Activated CD8-positive, alpha-beta memory T cell treated with anti-CD3 and anti-CD28 coated beads for 48 hours (primary cell): Measurements from ENCODE around the gene DOCK8.
"Not testable (repeated sequence)": the region's sequence is repeated elsewhere in the genome, so short reads cannot be mapped to it uniquely, and the experiment has no call there.

Experiments
- DNase-seq, 3 experiments: peaks; one replicate each; pipeline ENCODE4 v3.0.0-alpha.2; 2020; ENCODE audit warnings: low read depth in 2 of 3, low spot score in 2 of 3

Gene DOCK8

DNA sequence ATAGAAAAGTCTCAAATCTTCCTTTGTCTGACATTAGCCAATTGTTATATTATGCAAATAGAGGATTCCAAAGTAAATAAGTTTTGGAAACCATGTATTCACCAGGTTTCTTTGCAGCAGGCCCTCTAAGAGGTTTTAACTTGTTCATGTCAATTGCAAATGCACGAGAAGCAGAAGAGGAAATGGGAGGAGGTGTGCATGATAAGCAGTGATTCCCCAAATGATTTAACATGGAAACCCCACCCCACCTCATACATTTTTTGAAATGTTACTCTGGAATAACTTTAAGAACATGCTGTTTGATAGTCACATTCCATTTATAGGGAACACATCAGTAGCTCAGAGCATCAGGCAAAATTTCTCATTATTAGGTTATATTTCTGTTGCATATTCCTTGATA, 190.7 kb downstream of the DOCK8 start:
- no peak for DNase-seq

DNA sequence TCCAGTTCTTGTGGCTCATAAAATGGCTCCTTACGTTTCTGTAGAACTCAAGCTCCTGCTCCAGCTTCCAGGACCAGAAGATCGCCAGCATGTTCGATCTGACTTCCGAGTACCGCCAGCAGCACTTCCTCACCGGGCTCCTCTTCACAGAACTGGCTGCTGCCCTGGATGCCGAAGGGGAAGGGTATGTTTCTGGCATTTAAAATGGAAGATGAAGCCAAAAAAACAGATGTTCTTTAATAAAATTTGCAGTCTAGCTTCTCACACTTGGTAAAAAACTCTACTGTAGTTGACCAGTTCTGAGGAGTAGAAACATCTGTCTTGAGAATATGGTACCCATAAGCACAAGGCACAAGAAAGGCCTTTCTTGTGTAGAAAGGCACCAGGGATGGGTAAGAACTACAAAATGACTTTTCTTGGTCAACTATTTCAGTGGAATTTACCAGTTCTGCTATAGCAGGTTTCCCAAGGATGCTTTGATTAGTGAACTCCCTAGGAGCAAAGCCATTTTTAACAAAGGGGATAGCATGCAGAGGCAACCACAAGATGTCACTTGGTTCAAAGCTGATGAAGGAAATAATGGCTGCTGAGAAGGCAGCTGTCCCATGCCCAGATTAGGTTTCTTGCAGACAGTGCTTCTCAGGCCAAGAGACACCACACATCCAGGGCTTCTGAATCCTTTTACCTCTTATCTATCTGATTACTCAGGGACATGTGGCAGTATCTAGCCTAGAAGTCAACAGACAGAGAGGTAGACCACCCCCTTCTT, 192.4 kb downstream of the DOCK8 start:
- no peak for DNase-seq

DNA sequence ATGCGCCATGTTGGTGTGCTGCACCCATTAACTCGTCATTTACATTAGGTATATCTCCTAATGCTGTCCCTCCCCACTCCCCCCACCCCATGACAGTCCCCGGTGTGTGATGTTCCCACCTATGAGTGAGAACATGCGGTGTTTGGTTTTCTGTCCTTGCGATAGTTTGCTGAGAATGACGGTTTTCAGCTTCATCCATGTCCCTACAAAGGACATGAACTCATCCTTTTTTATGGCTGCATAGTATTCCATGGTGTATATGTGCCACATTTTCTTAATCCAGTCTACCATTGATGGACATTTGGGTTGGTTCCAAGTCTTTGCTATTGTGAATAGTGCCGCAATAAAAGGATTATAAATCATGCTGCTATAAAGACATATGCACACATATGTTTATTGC, 195.0 kb downstream of the DOCK8 start:
- not testable (repeated sequence) for DNase-seq

DNA sequence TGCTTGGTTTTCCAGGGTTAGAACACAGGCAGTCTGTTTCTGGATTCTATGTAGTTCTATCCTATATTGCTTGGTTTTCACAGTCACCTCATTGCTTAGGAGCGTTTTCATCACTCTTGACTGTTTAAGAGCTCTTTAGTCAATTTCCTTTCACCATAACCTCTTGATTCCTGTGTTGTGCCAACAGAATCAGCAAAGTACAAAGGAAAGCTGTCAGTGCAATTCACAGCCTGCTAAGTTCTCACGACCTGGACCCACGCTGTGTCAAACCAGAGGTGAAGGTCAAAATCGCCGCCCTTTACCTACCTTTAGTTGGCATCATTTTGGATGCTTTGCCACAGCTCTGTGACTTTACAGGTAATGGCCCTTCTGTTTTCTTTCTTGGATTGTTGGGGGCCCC, 199.9 kb downstream of the DOCK8 start:
- no peak for DNase-seq

DNA sequence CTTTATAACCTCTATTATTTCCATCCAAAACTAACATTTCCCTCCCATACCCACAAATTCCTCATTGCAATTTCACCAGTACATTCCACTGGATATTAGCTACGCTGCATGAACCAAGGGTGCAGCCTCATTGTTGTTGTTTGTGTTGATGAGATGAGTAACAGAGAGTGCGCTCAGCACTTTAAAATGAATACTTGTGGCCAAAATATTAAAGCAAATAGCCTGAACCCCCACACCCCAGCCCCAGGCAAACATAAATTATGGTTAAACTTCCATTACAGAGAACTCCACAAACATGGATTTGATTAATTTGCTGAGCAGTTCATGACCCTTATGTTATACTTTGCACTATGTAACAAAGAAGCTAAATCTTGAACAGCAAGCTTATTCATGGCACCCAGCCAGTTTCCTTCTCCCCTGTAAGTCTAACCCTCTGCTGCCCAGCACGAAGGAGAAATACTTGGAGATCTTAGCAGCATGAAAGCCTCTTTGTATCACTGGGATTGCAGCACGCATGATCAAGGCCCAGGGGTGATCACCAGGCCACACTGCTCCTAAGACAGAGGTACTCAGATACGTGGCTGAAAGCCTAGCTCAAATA, 205.0 kb downstream of the DOCK8 start:
- DNase-seq, result no peak

DNA sequence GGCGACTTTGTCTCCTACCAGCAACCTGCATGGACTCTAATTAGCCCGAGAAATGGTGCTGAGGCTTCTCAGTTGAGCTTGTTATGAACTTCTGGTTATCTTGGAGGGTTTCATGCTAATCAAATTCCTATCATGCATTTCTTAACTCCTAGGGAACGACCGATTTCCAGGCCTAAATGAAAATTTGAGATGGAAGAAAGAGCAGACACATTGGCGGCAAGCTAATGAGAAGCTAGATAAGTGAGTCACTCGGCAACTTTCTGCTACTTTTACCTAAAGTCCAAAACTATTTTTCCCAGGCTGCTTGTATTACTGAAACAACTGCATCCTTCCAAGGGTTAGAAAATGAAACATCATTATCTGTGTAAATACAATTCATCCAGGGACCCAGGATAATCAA, 207.2 kb downstream of the DOCK8 start:
- no peak for DNase-seq

DNA sequence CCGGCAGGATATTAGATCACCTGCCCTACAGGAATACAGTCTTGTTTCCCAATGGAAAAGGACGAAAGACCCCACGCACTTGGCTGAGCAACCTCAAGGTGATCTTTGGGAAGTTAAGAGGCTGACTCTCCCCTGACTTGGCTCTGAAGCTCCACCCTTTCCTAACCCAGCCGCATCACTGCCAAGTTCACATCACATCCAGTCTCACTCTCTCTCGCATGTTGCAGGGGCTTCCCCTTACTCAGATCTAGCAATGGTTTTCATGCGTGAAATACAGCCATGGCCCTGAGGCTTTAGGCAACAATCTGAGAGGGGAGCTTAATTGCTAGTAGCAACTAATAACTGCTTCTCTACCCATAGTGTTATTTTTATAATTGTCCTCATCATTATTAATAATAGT, 211.6 kb downstream of the DOCK8 start:
- DNase-seq, result no peak

DNA sequence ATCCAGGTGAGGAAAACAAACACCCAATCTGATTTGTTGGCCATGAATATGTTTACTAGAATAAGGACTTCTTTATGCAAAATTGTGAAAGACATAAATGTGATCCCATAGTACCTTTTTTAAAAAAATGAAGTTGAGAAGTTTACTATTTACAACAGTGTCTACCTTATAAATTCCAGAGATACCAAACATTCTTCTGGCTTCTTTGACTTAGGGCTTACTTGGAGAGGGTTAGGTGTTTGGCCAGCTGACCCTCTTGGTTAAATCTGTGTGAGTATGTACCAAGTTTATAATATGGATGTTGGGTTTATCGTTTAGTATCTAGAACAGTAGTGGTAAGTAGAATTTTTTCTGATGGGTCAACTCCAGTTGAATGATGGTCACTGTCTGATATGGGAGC, 212.3 kb downstream of the DOCK8 start:
- DNase-seq, result no peak

DNA sequence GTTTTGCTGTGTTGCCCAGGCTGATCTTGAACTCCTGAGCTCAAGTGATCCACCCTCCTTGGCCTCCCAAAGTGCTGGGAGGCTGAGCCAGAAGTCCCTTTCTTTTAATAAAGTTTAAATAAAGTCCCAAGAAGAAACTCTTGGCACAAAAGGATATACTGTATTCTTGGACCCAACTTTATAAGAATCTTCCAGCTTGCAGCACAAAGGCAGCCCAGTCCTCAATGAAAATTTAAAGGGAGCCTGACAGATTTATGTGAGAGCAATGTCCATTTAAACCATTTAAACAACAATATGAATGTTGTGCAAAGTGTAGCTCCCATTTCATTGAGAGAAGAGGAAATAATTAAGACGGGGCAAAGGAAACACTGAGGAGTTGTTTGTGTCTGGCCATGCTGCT, 217.0 kb downstream of the DOCK8 start:
- no peak for DNase-seq

DNA sequence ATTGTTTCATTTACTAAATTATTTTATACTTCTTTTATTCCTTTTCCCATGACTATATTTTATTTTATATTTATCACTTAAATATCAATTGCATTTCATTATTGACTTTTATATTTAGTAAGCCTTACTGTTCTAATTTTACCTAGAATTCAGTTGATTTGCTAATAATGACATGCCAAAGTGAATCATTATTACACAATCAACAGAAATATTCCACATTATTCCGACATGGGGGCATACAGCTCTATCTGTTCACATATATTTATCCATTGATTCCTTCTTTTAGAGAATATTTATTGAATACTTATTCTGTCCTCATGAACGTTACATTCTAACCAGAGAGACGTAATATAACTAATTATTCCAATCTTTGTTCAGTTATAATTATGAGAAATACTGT, 221.8 kb downstream of the DOCK8 start:
- DNase-seq, result no peak

DNA sequence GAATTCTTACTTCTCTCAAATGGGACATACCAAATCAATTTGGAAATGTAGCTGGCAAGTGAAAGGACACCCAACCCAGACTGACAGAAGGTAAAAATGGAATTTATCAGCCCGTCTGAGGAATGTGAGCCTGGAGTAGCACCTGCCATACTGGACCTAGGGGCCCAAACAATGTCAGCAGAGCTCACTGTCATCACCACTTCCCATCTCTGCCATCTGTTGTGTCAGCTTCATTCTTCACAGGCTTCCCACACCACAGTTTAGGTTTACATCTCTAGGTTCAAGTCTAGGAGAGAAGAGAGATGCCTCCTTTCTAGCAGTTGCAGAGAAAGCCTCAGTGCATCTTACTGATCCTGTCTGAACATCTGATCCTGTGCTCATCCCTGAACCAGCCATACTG, 222.4 kb downstream of the DOCK8 start:
- DNase-seq, result no peak

DNA sequence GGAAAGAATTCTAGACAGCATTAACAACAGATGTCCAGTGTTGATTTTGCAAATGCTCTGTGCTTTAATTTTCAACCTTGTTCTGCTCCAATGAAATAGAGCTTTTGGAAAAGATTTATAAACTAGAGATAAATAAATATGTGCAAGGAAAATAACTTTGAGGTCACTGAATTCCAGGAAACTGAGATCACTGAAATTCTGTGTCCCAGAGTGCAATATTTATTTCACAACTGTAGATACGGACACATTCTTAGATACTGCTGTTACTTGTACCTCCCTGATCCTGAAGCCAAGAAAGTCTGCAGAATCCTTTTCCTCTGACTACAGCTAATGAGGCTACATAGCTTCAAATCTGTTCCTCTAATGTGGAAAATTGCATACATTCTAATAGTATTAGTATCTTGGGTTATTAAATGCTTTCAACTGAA, 222.9 kb downstream of the DOCK8 start:
- DNase-seq, result no peak

DNA sequence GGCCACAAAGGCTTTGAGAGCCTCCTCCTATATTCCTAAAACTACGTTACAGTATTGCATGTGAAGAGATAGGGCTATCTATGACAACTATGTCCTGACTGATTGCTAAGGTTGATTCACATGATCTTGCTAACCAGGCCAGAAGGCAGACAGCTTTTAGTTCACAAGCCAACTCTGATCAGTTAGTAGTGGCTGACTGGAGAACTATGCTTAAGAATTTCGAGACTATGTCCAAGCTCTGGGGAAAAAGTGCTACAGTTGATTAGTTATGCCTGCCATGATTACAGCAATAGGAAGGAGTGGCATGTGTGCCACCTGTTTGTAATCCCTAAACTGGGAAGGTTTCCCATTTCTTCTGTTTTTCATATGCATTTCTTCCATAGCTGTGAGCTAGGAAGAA, 223.4 kb downstream of the DOCK8 start:
- no peak for DNase-seq

DNA sequence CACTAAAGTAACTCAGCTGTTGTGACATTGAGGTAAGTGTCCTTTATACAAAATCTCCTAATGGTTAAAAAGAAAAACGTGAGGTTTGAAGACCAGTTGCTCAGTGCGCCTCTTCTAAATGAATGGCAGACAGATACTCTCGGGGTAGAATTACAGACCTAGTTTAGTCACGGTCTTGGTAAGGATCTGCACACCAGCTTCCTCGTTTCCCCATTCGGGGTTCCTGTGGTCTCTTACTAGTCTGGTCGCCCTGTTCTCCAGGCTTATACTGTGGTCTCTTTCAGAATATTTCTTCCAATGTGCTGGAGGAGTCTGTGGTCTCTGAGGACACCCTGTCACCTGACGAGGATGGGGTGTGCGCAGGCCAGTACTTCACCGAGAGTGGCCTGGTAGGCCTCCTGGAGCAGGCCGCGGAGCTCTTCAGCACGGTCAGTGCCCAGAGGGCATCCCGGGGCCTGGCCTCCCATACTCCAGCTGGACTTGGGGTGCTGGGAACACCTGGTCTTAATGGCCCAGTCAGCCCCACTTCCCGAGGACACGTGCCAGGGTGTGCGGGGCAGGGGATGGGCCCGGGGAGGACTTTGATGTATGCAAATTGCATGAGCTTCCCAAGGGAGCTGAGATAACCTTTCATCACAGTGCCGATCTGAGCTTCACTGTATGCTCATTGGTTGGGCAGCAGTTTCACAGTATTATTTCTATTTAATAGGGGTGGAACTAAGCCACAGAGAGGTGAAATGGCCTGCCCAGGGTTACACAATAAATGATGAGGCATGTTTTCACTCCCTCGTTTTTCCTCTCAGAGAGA, 224.5 kb downstream of the DOCK8 start:
- no peak for DNase-seq

DNA sequence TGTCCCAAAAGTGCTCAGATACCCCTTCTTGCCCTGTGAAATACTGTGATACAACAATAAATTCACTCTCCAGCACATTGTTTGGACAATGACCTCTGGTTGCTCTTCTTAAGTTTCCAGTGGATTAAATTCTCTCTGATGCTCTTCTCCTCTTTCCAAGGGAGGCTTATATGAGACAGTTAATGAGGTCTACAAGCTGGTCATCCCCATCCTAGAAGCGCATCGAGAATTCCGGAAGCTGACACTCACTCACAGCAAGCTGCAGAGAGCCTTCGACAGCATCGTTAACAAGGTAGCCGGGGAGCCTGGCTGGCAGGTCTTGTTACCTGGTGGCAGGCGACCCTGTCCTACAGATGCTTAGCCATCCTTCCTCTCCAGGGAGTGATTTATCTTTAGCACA, 226.5 kb downstream of the DOCK8 start:
- DNase-seq, result no peak

DNA sequence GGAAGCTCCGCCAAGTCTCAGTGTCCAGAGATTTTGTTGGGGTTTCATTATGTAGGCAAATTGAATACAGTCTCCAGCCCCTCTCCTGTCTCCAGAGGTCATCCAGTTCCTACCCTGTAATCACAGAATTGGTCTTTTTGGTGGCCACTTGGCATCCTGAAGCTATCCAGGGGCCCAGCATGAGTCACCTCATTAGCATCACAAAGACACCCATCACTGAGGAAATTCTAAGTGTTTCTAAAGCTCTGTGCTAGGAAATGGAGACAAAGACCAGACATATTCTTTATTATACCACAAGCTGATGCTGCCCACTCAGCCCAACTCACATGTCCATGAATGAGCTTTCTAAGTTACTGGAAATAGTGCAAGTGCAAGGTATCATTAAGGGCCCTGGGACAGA, 229.9 kb downstream of the DOCK8 start:
- DNase-seq, result no peak

DNA sequence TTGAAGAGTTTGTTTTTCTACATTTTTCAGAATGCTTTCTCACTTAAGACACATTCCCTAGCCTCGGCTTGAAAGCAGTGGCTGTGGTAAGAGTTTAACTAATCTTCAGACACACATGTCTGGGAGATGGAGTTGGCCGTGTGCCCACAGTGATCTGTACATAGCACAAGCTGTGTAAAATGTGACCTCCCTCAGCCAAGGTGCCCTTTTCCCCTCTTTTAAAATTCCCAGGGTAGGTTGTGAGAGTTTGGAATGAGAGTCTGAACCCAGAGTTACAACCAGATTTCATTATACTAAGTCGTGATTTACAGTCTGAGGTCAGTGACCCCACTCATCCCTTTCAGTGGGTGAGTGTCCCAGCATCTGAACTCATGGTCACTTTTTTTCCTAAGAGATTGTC, 230.4 kb downstream of the DOCK8 start:
- no peak for DNase-seq

DNA sequence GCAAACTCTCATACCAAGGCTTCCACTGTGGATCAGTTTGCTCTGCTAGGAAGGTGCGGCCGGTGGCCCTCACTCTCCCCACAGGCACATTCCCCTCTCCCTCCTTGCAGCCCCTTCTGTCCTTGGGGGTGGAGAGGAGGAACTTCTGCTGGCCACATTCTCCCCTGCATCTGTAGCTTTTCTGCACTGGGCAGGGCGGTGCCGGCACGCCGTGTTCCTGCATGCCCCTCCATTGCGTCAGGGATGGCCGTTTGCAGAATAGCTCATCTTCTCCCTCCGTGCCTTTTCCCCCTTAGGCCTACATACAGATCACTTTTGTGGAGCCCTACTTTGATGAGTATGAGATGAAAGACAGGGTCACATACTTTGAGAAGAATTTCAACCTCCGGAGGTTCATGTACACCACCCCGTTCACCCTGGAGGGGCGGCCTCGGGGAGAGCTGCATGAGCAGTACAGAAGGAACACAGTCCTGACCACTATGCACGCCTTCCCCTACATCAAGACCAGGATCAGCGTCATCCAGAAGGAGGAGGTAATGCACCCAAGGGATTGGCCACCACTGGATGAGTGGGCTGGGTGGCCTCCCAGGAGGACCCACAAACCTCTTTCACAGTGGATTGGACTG, 231.5 kb downstream of the DOCK8 start:
- DNase-seq, result no peak

DNA sequence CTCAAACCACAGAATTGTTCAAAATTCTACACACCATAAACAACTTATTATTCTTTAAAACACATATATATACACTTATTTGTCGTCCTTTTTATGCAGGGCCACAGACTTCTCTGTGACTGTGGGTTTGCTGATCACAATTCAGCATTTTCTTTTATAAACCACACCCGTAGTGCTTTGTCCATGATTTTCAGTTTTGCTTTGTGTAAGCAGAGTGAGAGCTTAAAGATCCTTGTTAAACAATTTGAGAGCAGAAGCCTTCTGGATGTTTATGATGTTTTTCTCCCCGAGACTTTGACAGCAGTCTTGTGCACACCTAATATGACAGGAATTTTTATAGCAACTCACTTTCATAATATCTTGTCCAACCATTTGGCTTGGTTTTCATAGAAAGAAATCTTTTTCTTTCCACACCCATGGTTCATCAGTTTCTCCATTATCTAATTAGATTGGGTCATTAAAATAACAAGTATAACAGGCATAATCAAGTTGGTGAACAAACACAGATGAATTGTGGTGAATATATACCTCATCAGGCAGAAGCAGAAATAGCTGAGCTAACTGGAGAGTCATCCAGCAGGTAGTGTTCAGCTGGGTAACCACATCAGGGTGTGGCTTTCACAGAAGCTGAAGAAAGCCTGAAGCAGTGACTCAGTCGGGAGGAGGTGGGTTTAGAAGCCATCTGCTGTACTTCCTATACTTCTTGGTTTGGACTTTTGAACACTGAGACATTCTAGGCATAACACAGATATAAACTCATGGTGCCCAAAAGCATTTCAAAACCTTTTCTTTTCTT, 232.8 kb downstream of the DOCK8 start:
- DNase-seq, result no peak

DNA sequence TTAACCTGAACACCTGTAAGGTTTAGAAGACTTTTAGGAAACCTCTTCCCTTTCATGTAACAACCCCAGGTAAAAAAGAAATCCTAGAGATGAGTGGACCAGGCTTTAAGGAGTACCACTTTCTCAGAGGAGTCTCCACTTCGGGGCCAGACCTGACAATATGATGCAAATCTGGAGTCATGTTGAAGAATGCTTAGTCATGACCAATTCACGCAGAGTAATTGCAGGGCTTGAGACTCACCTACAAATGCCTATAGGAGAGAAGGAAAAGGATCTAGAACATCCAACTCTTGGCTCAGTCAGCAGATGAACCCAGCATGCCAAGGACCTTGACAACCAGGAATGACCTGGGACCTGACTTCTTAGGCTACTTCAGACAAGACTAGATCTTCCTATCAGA, 235.4 kb downstream of the DOCK8 start:
- DNase-seq, result no peak

DNA sequence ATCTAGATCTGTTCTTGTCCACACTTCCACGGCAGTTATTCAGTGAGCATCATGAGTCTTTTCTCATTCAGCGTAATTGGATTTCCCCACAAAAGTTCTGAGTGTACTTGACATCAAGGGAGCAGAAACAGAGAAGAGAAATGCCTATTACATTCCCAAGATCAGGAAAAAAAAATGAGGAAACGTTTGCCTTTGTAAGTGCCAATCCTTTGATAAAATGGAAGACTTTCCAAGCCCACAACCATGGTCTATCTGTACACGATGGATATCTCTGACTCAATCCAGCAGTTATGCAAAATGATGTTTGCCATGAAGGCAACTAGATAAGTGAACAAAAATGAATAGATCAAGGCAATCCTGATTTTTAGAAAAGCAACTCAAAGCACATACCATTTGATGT, 235.9 kb downstream of the DOCK8 start:
- DNase-seq, result no peak
